Adrenal gland (tissue), 5 donors: Measurements from ENCODE around the gene ESYT1.

Experiments used
- CTCF ChIP-seq, 6 experiments: fragments of 450-650 bp in 4 of 6; fragments of 200-600 bp in 2 of 6; sonication (generic) in 1 of 6; IDR thresholded peaks; 1 replicate in 5 of 6; 2 replicates in 1 of 6; pipeline versions ENCODE4 v1.5.1 to v1.8.0; 2016 to 2021; ENCODE audit warnings: antibody characterized with exemption in 6 of 6, mild to moderate bottlenecking in 2 of 6, moderate library complexity in 1 of 6
- POLR2A ChIP-seq, 2 donors: fragments of 450-650 bp; IDR thresholded peaks; one replicate each; pipeline ENCODE4 v1.6.1; 2017; ENCODE audit warnings: antibody characterized with exemption in 2 of 2, mild to moderate bottlenecking in 2 of 2, moderate library complexity in 1 of 2
- donor health status: DM: no; HTN: no; CAD: no.

- TF ChIP-seq CTCF (IDR thresholded peaks at IDR 0.05) (no peak), POLR2A (IDR thresholded peaks at IDR 0.05) (no peak)
These were observed 9.9 kb downstream of the ESYT1 start for GRCh38 chr12:56137853-56138571.
